Skeletal muscle cell (primary cell): ENCODE data around the gene PHLPP1.

Source experiments
- DNase-seq: peaks from one replicate; pipeline ENCODE4 v3.0.0-alpha.2; 2010; ENCODE audit warnings: low read depth
- H3K4me3 ChIP-seq: 2 replicates; pipeline ENCODE4 v1.5.1; 2011; ENCODE audit warnings: low read depth, mild to moderate bottlenecking, control low read depth, low read length, moderate library complexity

The PHLPP1 gene

GRCh38 chr18:63017076-63017475, 301.7 kb downstream of the PHLPP1 start:
- no peak for DNase-seq
- H3K4me3 ChIP-seq = no peak overlapping the region

- no peak for DNase-seq
- H3K4me3 ChIP-seq = no peak overlapping the region
Measured at GRCh38 chr18:63017977-63018376, 302.6 kb downstream of the PHLPP1 start.

- DNase-seq = no peak
- no peak overlapping the region for H3K4me3 ChIP-seq
Measured at GRCh38 chr18:63022429-63023022, 307.2 kb downstream of the PHLPP1 start.

- no peak overlapping the region for H3K4me3 ChIP-seq
- DNase-seq = no peak
Measured at GRCh38 chr18:63025251-63026090, 310.1 kb downstream of the PHLPP1 start.

GRCh38 chr18:63028380-63028779, 313.0 kb downstream of the PHLPP1 start:
- no peak overlapping the region for H3K4me3 ChIP-seq
- DNase-seq = no peak
